Osteoblast (primary cell): ENCODE measurements around the gene RIPK1. TPM values are rescaled to one million over a fixed set of nuclear protein-coding genes. Genes with fewer than 3 reads are reported as not detected.

Experiments
- DNase-seq: peaks from one replicate; pipeline ENCODE4 v3.0.0; 2011; ENCODE audit warnings: low spot score, mixed read lengths; ENCODE audit not compliant: insufficient read length; ENCODE audit errors: missing footprints
- H2AFZ ChIP-seq: 2 replicates; pipeline ENCODE4 v1.6.0; 2011; ENCODE audit warnings: mild to moderate bottlenecking, low read length
- H3K27ac ChIP-seq: 2 replicates; pipeline ENCODE4 v1.5.1; 2011; ENCODE audit warnings: mild to moderate bottlenecking, low read depth, low read length, moderate library complexity
- H3K27me3 ChIP-seq: 2 replicates; pipeline ENCODE4 v1.6.0; 2012; ENCODE audit warnings: mild to moderate bottlenecking, control low read depth, inconsistent platforms, low read length, moderate library complexity; ENCODE audit not compliant: insufficient read depth
- H3K36me3 ChIP-seq: 2 replicates; pipeline ENCODE4 v1.5.1; 2011; ENCODE audit warnings: mild to moderate bottlenecking, low read length, control low read depth, moderate library complexity; ENCODE audit not compliant: insufficient read depth
- H3K4me1 ChIP-seq: 2 replicates; pipeline ENCODE4 v1.5.1; 2011; ENCODE audit warnings: mild to moderate bottlenecking, low read length, control low read depth, moderate library complexity; ENCODE audit not compliant: insufficient read depth
- H3K4me2 ChIP-seq: 2 replicates; pipeline ENCODE4 v1.6.0; 2011; ENCODE audit warnings: mild to moderate bottlenecking, low read length; ENCODE audit not compliant: insufficient read depth
- H3K4me3 ChIP-seq: fragments of 200-600 bp; sonication (generic); 3 replicates; pipeline ENCODE4 v1.5.1; 2012; ENCODE audit warnings: mild to moderate bottlenecking, low read length, inconsistent platforms; ENCODE audit not compliant: insufficient read depth
- H3K79me2 ChIP-seq: 2 replicates; pipeline ENCODE4 v1.6.0; 2012; ENCODE audit warnings: mild to moderate bottlenecking, low read length, control low read depth, inconsistent platforms; ENCODE audit not compliant: insufficient read depth
- H3K9me3 ChIP-seq: 2 replicates; pipeline ENCODE4 v1.5.1; 2011; ENCODE audit warnings: low read depth, low read length, control low read depth
- H4K20me1 ChIP-seq: 2 replicates; pipeline ENCODE4 v1.6.0; 2012; ENCODE audit warnings: mild to moderate bottlenecking, low read length, control low read depth; ENCODE audit not compliant: insufficient read depth
- CTCF ChIP-seq: IDR thresholded peaks from 2 replicates; pipeline ENCODE4 v1.5.1; 2011; ENCODE audit warnings: mild to moderate bottlenecking, low read depth, low read length, moderate library complexity; ENCODE audit errors: extremely low read depth
- total RNA-seq: library from RNA; depleted of rRNA; stranded (reverse); fragments of >200 nt; gene quantifications from 2 replicates; pipeline ENCODE4 v1.2.3, GENCODE V29; 2012

Gene RIPK1
- total RNA-seq, 1 donor = 29.3 TPM

- peak; percentile 40 for TF ChIP-seq CTCF
- Histone ChIP-seq H3K9me3 (no peaks in the 10 kb centered on the region), H3K27ac (peak within 1 kb of the TSS; percentile 79), H3K36me3 (peaks cover 25% of the 10 kb centered on the region), H2AFZ (peak within 1 kb of the TSS; percentile 41), H3K27me3 (no peaks in the 10 kb centered on the region), H3K4me2 (peak within 1 kb of the TSS; percentile 98), H3K4me3 (peak within 1 kb of the TSS; percentile 98), H4K20me1 (peaks cover 15% of the 10 kb centered on the region), H3K79me2 (peaks cover 8% of the 10 kb centered on the region), H3K4me1 (peaks cover 3% of the 10 kb centered on the region)
- peak; percentile 100 for DNase-seq
Measured at GRCh38 chr6:3157131-3157933, 89.0 kb downstream of the RIPK1 start, which contains the start of gene TUBB2A. Gene TUBB2A (minus strand): TSS chr6:3157544. CDS start chr6:3157463, 81 bp downstream.

GRCh38 chr6:3159805-3160781, 91.8 kb downstream of the RIPK1 start:
- H2AFZ ChIP-seq = no peak overlapping the region
- no peaks in the 10 kb centered on the region for H3K27me3 ChIP-seq
- peak; percentile 78 for DNase-seq
- peaks cover 10% of the 10 kb centered on the region for H4K20me1 ChIP-seq
- no peak overlapping the region for H3K27ac ChIP-seq
- peaks cover 8% of the 10 kb centered on the region for H3K4me1 ChIP-seq
- H3K36me3 ChIP-seq = peaks cover 7% of the 10 kb centered on the region
- no peak overlapping the region for H3K4me3 ChIP-seq
- H3K9me3 ChIP-seq = no peaks in the 10 kb centered on the region
- TF ChIP-seq CTCF = no peak
- peaks cover 8% of the 10 kb centered on the region for H3K79me2 ChIP-seq
- H3K4me2 ChIP-seq = no peak overlapping the region

GRCh38 chr6:3162067-3162497, 93.8 kb downstream of the RIPK1 start:
- peak; percentile 74 for DNase-seq
- Histone ChIP-seq H3K4me3 (peak overlapping the region; percentile 79), H3K36me3 (no peaks in the 10 kb centered on the region), H4K20me1 (no peaks in the 10 kb centered on the region), H2AFZ (no peak overlapping the region), H3K4me1 (peaks cover 19% of the 10 kb centered on the region), H3K4me2 (peak overlapping the region; percentile 83), H3K27me3 (no peaks in the 10 kb centered on the region), H3K27ac (no peak overlapping the region), H3K9me3 (no peaks in the 10 kb centered on the region), H3K79me2 (peaks cover under 1% of the 10 kb centered on the region)
- TF ChIP-seq CTCF = no peak
